MCF 10A (cell line): ENCODE data around the gene LRRC19. TPM values are rescaled to one million over a fixed set of nuclear protein-coding genes. Genes with fewer than 3 reads are reported as not detected.

ENCODE experiments used
- Bru-seq: library from RNA; stranded (reverse); fragments of 400-500 nt; gene quantifications from one replicate; lab custom pipeline; 2021; lab: Mats Ljungman, UMichigan
- BruChase-seq, 2 experiments: library from RNA; stranded (reverse); fragments of 400-500 nt; gene quantifications; one replicate each; lab custom pipeline; 2021; lab: Mats Ljungman, UMichigan
- BruUV-seq: library from RNA; stranded (reverse); fragments of 400-500 nt; replicated peaks from 2 replicates; lab custom pipeline; 2021; lab: Mats Ljungman, UMichigan
- CTCF ChIA-PET: fragments of 300-600 bp; sonication (Branson Sonifier 250); formaldehyde crosslinking; extraction: SDS; loops from one replicate; lab custom pipeline; 2021; ENCODE audit warnings: antibody characterized with exemption, inconsistent platforms; lab: Yijun Ruan, JAX
- POLR2A ChIA-PET: fragments of 300-600, 350-650 bp; sonication (Branson Sonifier 250); formaldehyde crosslinking; extraction: SDS; loops from one replicate; lab custom pipeline; 2020; ENCODE audit warnings: antibody characterized with exemption, inconsistent platforms; lab: Yijun Ruan, JAX
- DNase-seq: peaks from one replicate; pipeline ENCODE4 v3.0.0-alpha.2; 2018; ENCODE audit not compliant: unreplicated experiment
- H3K27ac Mint-ChIP-seq: one replicate; pipeline ENCODE4 v1.8.0; 2022; ENCODE audit warnings: mild to moderate bottlenecking, low read depth, mixed read lengths; ENCODE audit not compliant: unreplicated experiment
- H3K27me3 Mint-ChIP-seq: one replicate; pipeline ENCODE4 v1.8.0; 2022; ENCODE audit warnings: mixed read lengths; ENCODE audit not compliant: insufficient read depth, unreplicated experiment
- H3K36me3 Mint-ChIP-seq: one replicate; pipeline ENCODE4 v1.8.0; 2022; ENCODE audit warnings: mild to moderate bottlenecking, moderate library complexity, mixed read lengths; ENCODE audit not compliant: insufficient read depth, unreplicated experiment
- H3K4me1 Mint-ChIP-seq: one replicate; pipeline ENCODE4 v1.8.0; 2022; ENCODE audit warnings: mixed read lengths; ENCODE audit not compliant: insufficient read depth, unreplicated experiment
- H3K4me3 Mint-ChIP-seq: one replicate; pipeline ENCODE4 v1.8.0; 2022; ENCODE audit warnings: mild to moderate bottlenecking, moderate library complexity, mixed read lengths; ENCODE audit not compliant: unreplicated experiment
- H3K9me3 Mint-ChIP-seq: one replicate; pipeline ENCODE4 v1.8.0; 2022; ENCODE audit warnings: mixed read lengths; ENCODE audit not compliant: unreplicated experiment
- intact Hi-C: fragments of 100-400 bp; cut with micrococcal nuclease; formaldehyde crosslinking; loops from 2 replicates; pipeline ENCODE4 v1.14.1; 2022
- long read RNA-seq: library from polyadenylated mRNA; stranded (forward); transcript quantifications from one replicate; pipeline ENCODE4 v2.0.0, GENCODE V29; 2022
- total RNA-seq: library from RNA; stranded (reverse); gene quantifications from 2 replicates; pipeline ENCODE4 v1.2.3, GENCODE V29; 2022
- TF ChIP-seq, protein P1 (sequence below): fragments of 200-600 bp; IDR thresholded peaks from one replicate; pipeline ENCODE4 v1.8.0; 2022; ENCODE audit warnings: antibody characterized with exemption, mild to moderate bottlenecking; ENCODE audit not compliant: unreplicated experiment

The LRRC19 gene, protein sequence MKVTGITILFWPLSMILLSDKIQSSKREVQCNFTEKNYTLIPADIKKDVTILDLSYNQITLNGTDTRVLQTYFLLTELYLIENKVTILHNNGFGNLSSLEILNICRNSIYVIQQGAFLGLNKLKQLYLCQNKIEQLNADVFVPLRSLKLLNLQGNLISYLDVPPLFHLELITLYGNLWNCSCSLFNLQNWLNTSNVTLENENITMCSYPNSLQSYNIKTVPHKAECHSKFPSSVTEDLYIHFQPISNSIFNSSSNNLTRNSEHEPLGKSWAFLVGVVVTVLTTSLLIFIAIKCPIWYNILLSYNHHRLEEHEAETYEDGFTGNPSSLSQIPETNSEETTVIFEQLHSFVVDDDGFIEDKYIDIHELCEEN
- total RNA-seq (not detected in 2 replicates), Bru-seq, nascent RNA (not detected), BruChase-seq, experiment 1, labeled RNA remaining after a 6-hour chase (percentile 7 among the genes with signal in this experiment), BruChase-seq, experiment 2, labeled RNA remaining after a 2-hour chase (not detected)
- long read RNA-seq: 0 reads

DNA sequence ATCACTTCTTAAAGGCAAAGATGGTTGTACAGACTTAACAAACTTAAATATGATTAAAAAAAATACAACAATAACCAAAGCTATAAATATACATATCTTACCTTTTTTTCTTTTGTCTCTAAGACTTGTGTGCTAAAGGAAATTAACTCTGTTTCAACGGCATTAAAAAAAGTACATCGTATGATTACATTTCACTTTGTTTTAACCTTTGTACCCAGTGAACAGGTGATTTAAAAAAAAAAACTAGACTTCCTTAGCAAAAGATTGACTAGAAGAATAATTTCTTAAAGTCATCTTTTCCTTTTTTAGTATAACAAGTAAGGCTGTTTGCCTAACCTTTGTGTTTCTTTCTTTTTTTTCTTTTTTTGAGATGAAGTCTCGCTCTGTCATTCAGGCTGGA is at the start of gene LRRC19:
LRRC19 (minus strand) TSS at position 182 of the 400 bp plus-strand sequence. CDS start 5,978 bp downstream, outside the sequence.
- no peak for DNase-seq
- H3K27ac Mint-ChIP-seq: peak within 1 kb of the TSS; percentile 57
- intact Hi-C loops: no loop called here
- H3K4me1 Mint-ChIP-seq: no peaks in the 10 kb centered on the region
- no peak within 1 kb of the TSS for H3K4me3 Mint-ChIP-seq
- H3K9me3 Mint-ChIP-seq: no peaks in the 10 kb centered on the region
- ChIA-PET CTCF (no interaction called here), POLR2A (no interaction called here)
- no peaks in the 10 kb centered on the region for H3K27me3 Mint-ChIP-seq
- no TSS peak for BruUV-seq
- peaks cover 14% of the 10 kb centered on the region for H3K36me3 Mint-ChIP-seq
- TF ChIP-seq, protein P1, sequence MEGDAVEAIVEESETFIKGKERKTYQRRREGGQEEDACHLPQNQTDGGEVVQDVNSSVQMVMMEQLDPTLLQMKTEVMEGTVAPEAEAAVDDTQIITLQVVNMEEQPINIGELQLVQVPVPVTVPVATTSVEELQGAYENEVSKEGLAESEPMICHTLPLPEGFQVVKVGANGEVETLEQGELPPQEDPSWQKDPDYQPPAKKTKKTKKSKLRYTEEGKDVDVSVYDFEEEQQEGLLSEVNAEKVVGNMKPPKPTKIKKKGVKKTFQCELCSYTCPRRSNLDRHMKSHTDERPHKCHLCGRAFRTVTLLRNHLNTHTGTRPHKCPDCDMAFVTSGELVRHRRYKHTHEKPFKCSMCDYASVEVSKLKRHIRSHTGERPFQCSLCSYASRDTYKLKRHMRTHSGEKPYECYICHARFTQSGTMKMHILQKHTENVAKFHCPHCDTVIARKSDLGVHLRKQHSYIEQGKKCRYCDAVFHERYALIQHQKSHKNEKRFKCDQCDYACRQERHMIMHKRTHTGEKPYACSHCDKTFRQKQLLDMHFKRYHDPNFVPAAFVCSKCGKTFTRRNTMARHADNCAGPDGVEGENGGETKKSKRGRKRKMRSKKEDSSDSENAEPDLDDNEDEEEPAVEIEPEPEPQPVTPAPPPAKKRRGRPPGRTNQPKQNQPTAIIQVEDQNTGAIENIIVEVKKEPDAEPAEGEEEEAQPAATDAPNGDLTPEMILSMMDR: no peak

DNA sequence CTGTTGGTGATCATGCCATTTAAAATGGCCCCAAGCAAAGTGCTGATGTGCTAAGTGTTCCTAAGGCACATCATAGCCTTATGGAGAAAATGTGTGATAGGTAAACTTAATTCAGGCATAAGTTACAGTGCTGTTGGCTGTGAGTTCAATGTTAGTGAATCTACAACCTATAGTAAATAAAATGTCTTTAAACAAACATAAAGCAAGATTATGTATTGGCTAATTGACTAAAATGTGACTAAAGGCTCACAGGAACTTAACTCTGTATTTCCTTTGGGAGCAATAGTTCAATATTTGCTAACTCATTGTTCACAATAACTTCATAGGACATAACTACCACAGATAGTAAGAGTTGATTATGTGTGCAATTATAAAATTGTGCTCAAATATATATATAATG is 49.4 kb upstream of the LRRC19 start:
- BruUV-seq: no TSS peak
- Mint-ChIP-seq H3K36me3 (peaks cover 34% of the 10 kb centered on the region), H3K9me3 (no peaks in the 10 kb centered on the region), H3K27me3 (no peaks in the 10 kb centered on the region), H3K4me1 (peaks cover 14% of the 10 kb centered on the region), H3K4me3 (no peak overlapping the region), H3K27ac (no peak overlapping the region)
- TF ChIP-seq, protein P1: no peak
- no peak for DNase-seq
- CTCF ChIA-PET: no interaction called here
- POLR2A ChIA-PET: interaction anchor here (0.9 kb wide), 1 partner anchor 77 kb away, joined by 3 read pairs; no protein-coding TSS in a partner anchor
- intact Hi-C loops: no loop called here

DNA sequence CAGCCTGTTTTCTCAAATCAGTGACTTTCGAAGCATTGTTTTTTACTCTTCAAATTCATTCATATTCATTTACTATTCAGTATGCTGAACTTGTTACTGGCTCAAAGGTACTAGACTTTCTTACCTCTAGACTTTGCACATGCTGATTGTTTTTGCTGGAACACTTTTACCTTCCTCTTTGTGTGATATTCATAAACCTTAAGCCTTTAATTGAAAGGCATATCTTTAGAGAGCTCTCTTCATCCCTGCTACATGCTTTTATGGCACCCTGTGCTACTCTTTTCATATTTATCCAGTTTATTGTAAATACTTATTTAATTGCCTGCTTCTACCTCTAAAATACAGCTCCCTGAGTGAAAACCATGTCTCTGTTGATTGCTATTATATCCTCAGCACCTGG is 48.7 kb upstream of the LRRC19 start:
- Mint-ChIP-seq H3K4me1 (peaks cover 14% of the 10 kb centered on the region), H3K27ac (no peak overlapping the region), H3K27me3 (no peaks in the 10 kb centered on the region), H3K4me3 (no peak overlapping the region), H3K36me3 (peaks cover 34% of the 10 kb centered on the region), H3K9me3 (no peaks in the 10 kb centered on the region)
- ChIA-PET POLR2A (interaction anchor here (0.9 kb wide), 1 partner anchor 77 kb away, joined by 3 read pairs; no protein-coding TSS in a partner anchor), CTCF (interaction anchor here (0.8 kb wide), 1 partner anchor 18 kb away, joined by 4 read pairs; no protein-coding TSS in a partner anchor)
- no peak for DNase-seq
- intact Hi-C loops: no loop called here
- TF ChIP-seq, protein P1: no peak
- no TSS peak for BruUV-seq

DNA sequence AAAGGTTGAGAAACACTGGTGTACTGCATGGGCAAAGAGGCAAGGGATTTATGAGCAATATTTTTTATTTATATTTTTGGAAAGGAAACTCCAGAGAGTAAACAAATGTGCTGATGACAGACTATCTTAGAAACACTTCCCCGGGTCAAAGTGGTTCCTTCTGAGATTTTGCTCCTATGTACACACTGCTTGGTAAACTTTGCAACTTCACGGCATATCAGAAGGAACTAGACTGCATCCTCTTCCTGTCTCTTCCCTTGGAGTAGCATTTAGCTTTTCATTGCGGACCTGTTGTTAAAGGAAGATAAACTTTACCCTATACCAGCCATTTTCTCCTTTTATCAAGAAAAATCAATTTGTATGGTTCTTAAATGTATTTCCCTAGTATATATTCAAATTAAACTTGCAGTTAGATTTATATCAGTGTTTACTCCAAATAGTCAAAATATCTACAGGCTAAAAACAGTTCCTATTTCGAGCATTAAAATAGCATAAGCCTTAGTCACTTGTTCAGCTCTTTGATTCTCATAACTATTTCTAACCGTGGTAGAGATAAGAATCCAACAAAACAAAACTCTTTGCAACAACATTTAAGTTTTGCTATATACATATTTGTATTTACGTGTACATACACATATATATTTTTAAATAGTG is 48.0 kb upstream of the LRRC19 start:
- Mint-ChIP-seq H3K9me3 (no peaks in the 10 kb centered on the region), H3K4me3 (no peak overlapping the region), H3K27ac (no peak overlapping the region), H3K27me3 (no peaks in the 10 kb centered on the region), H3K4me1 (peaks cover 14% of the 10 kb centered on the region), H3K36me3 (peaks cover 32% of the 10 kb centered on the region)
- intact Hi-C loops: no loop called here
- BruUV-seq: no TSS peak
- ChIA-PET POLR2A (interaction anchor here (0.8 to 0.9 kb wide), 2 partner anchors 76 to 218 kb away, joined by 3 to 4 read pairs; no protein-coding TSS in a partner anchor), CTCF (interaction anchor here (0.8 kb wide), 1 partner anchor 17 kb away, joined by 4 read pairs; no protein-coding TSS in a partner anchor)
- DNase-seq: no peak
- TF ChIP-seq, protein P1: no peak
